ENCODE data around the gene ARVCF. TPM values are rescaled to one million over a fixed set of nuclear protein-coding genes. Genes with fewer than 3 reads are reported as not detected.

ARVCF gene
- polyA plus RNA-seq, 4 donors, result 2.2 to 17.9 (median 7.3) TPM

- Histone ChIP-seq H3K27ac (ENCODE audit: low read depth in 1 of 3, low read length in 2 of 3) (no peak overlapping the region), H3K36me3 (ENCODE audit: control insufficient read depth in 3 of 3, insufficient read depth in 2 of 3, low read depth in 1 of 3, low read length in 3 of 3) (peaks cover 0 to 23% (median 0%) of the 10 kb centered on the region in 3 donors), H3K27me3 (ENCODE audit: control insufficient read depth in 3 of 3, insufficient read depth in 3 of 3, low read length in 3 of 3) (peaks cover 0 to 3% (median 0%) of the 10 kb centered on the region in 3 donors), H3K4me3 (ENCODE audit: low read depth in 1 of 3, low read length in 3 of 3) (no peak overlapping the region), H3K4me1 (ENCODE audit: control insufficient read depth in 3 of 3, insufficient read depth in 2 of 3, low read depth in 1 of 3, low read length in 2 of 3) (peaks cover 0 to 15% (median 6%) of the 10 kb centered on the region in 3 donors), H3K9me3 (ENCODE audit: control insufficient read depth in 2 of 2, insufficient read depth in 1 of 2, low read depth in 1 of 2, low read length in 1 of 2) (no peaks in the 10 kb centered on the region)
- WGBS, 3 donors, result 81 to 86% (median 82%) methylated on average over 13 of the region's 13 CpGs
- FAIRE-seq, result no peak
- no peak for DNase-seq
These were observed 7.6 kb upstream of the ARVCF start for GRCh38 chr22:20024225-20024624.

GRCh38 chr22:20022978-20023613 is 6.5 kb upstream of the ARVCF start:
- H3K4me3 ChIP-seq (ENCODE audit: low read depth in 1 of 3, low read length in 3 of 3), result no peak overlapping the region
- H3K36me3 ChIP-seq (ENCODE audit: control insufficient read depth in 3 of 3, insufficient read depth in 2 of 3, low read depth in 1 of 3, low read length in 3 of 3), result peaks cover 0 to 23% (median 0%) of the 10 kb centered on the region in 3 donors
- no peak for FAIRE-seq
- 83 to 88% (median 86%) methylated on average over 10 of the region's 10 CpGs for WGBS, 3 donors
- peaks cover 0 to 15% (median 6%) of the 10 kb centered on the region in 3 donors for H3K4me1 ChIP-seq (ENCODE audit: control insufficient read depth in 3 of 3, insufficient read depth in 2 of 3, low read depth in 1 of 3, low read length in 2 of 3)
- no peaks in the 10 kb centered on the region for H3K9me3 ChIP-seq (ENCODE audit: control insufficient read depth in 2 of 2, insufficient read depth in 1 of 2, low read depth in 1 of 2, low read length in 1 of 2)
- no peak overlapping the region for H3K27ac ChIP-seq (ENCODE audit: low read depth in 1 of 3, low read length in 2 of 3)
- DNase-seq, result no peak
- peaks cover 0 to 9% (median 0%) of the 10 kb centered on the region in 3 donors for H3K27me3 ChIP-seq (ENCODE audit: control insufficient read depth in 3 of 3, insufficient read depth in 3 of 3, low read length in 3 of 3)

GRCh38 chr22:20022231-20022977 is 5.8 kb upstream of the ARVCF start:
- DNase-seq (no peak), FAIRE-seq (no peak)
- Histone ChIP-seq H3K4me3 (ENCODE audit: low read depth in 1 of 3, low read length in 3 of 3) (peak overlapping the region in 2 of 3 donors; percentile 66 to 99), H3K4me1 (ENCODE audit: control insufficient read depth in 3 of 3, insufficient read depth in 2 of 3, low read depth in 1 of 3, low read length in 2 of 3) (peaks cover 0 to 16% (median 6%) of the 10 kb centered on the region in 3 donors), H3K9me3 (ENCODE audit: control insufficient read depth in 2 of 2, insufficient read depth in 1 of 2, low read depth in 1 of 2, low read length in 1 of 2) (no peaks in the 10 kb centered on the region), H3K27me3 (ENCODE audit: control insufficient read depth in 3 of 3, insufficient read depth in 3 of 3, low read length in 3 of 3) (peaks cover 0 to 16% (median 0%) of the 10 kb centered on the region in 3 donors), H3K27ac (ENCODE audit: low read depth in 1 of 3, low read length in 2 of 3) (peak overlapping the region in 1 of 3 donors; percentile 85), H3K36me3 (ENCODE audit: control insufficient read depth in 3 of 3, insufficient read depth in 2 of 3, low read depth in 1 of 3, low read length in 3 of 3) (peaks cover 0 to 23% (median 0%) of the 10 kb centered on the region in 3 donors)
- 84 to 90% (median 89%) methylated on average over 11 of the region's 11 CpGs for WGBS, 3 donors

GRCh38 chr22:20021196-20022181 is 4.9 kb upstream of the ARVCF start:
- Histone ChIP-seq H3K4me1 (ENCODE audit: control insufficient read depth in 3 of 3, insufficient read depth in 2 of 3, low read depth in 1 of 3, low read length in 2 of 3) (peaks cover 0 to 22% (median 6%) of the 10 kb centered on the region in 3 donors), H3K36me3 (ENCODE audit: control insufficient read depth in 3 of 3, insufficient read depth in 2 of 3, low read depth in 1 of 3, low read length in 3 of 3) (peaks cover 0 to 20% (median 0%) of the 10 kb centered on the region in 3 donors), H3K9me3 (ENCODE audit: control insufficient read depth in 2 of 2, insufficient read depth in 1 of 2, low read depth in 1 of 2, low read length in 1 of 2) (no peaks in the 10 kb centered on the region), H3K27me3 (ENCODE audit: control insufficient read depth in 3 of 3, insufficient read depth in 3 of 3, low read length in 3 of 3) (peaks cover 0 to 21% (median 0%) of the 10 kb centered on the region in 3 donors), H3K4me3 (ENCODE audit: low read depth in 1 of 3, low read length in 3 of 3) (peak overlapping the region; percentile 66 to 99 (median 97)), H3K27ac (ENCODE audit: low read depth in 1 of 3, low read length in 2 of 3) (peak overlapping the region in 2 of 3 donors; percentile 25 to 85)
- peak in 1 of 2 donors; percentile 18 for DNase-seq
- FAIRE-seq, result no peak
- 2 to 4% (median 3%) methylated on average over 36 of the region's 36 CpGs for WGBS, 3 donors

- DNase-seq, result peak; percentile 92 to 97
- Histone ChIP-seq H3K4me1 (ENCODE audit: control insufficient read depth in 3 of 3, insufficient read depth in 2 of 3, low read depth in 1 of 3, low read length in 2 of 3) (peaks cover 0 to 22% (median 8%) of the 10 kb centered on the region in 3 donors), H3K36me3 (ENCODE audit: control insufficient read depth in 3 of 3, insufficient read depth in 2 of 3, low read depth in 1 of 3, low read length in 3 of 3) (peaks cover 0 to 16% (median 0%) of the 10 kb centered on the region in 3 donors), H3K27ac (ENCODE audit: low read depth in 1 of 3, low read length in 2 of 3) (peak within 1 kb of the TSS in 2 of 3 donors; percentile 38 to 89), H3K4me3 (ENCODE audit: low read depth in 1 of 3, low read length in 3 of 3) (peak within 1 kb of the TSS; percentile 66 to 99 (median 97)), H3K9me3 (ENCODE audit: control insufficient read depth in 2 of 2, insufficient read depth in 1 of 2, low read depth in 1 of 2, low read length in 1 of 2) (no peaks in the 10 kb centered on the region), H3K27me3 (ENCODE audit: control insufficient read depth in 3 of 3, insufficient read depth in 3 of 3, low read length in 3 of 3) (peaks cover 0 to 21% (median 0%) of the 10 kb centered on the region in 3 donors)
- 0 to 2% (median 1%) methylated on average over 37 to 61 of the region's 61 CpGs for WGBS, 3 donors
- no peak for FAIRE-seq
These were observed 4.0 kb upstream of the ARVCF start, which contains the start of gene TANGO2 for GRCh38 chr22:20020533-20021195. Gene TANGO2 (plus strand): TSS chr22:20021110. CDS start chr22:20036799, 15,689 bp downstream.

GRCh38 chr22:20019661-20020532 is 3.3 kb upstream of the ARVCF start:
- WGBS, 3 donors, result 66 to 76% (median 68%) methylated on average over 8 of the region's 8 CpGs
- no peak for DNase-seq

GRCh38 chr22:20018001-20018400 is 1.4 kb upstream of the ARVCF start:
- no peak for FAIRE-seq

More at GRCh38 chr22:20019661-20020532, 3.3 kb upstream of the ARVCF start:
- H3K4me1 ChIP-seq (ENCODE audit: control insufficient read depth in 3 of 3, insufficient read depth in 2 of 3, low read depth in 1 of 3, low read length in 2 of 3), result peaks cover 0 to 22% (median 9%) of the 10 kb centered on the region in 3 donors
- H3K9me3 ChIP-seq (ENCODE audit: control insufficient read depth in 2 of 2, insufficient read depth in 1 of 2, low read depth in 1 of 2, low read length in 1 of 2), result no peaks in the 10 kb centered on the region
- peaks cover 0 to 13% (median 0%) of the 10 kb centered on the region in 3 donors for H3K36me3 ChIP-seq (ENCODE audit: control insufficient read depth in 3 of 3, insufficient read depth in 2 of 3, low read depth in 1 of 3, low read length in 3 of 3)
- FAIRE-seq, result no peak
- H3K27ac ChIP-seq (ENCODE audit: low read depth in 1 of 3, low read length in 2 of 3), result peak overlapping the region in 1 of 3 donors; percentile 89
- H3K4me3 ChIP-seq (ENCODE audit: low read depth in 1 of 3, low read length in 3 of 3), result peak overlapping the region; percentile 46 to 65 (median 58)
- H3K27me3 ChIP-seq (ENCODE audit: control insufficient read depth in 3 of 3, insufficient read depth in 3 of 3, low read length in 3 of 3), result peaks cover 0 to 27% (median 0%) of the 10 kb centered on the region in 3 donors

More at GRCh38 chr22:20018001-20018400, 1.4 kb upstream of the ARVCF start:
- DNase-seq, result no peak
- H3K36me3 ChIP-seq (ENCODE audit: control insufficient read depth in 3 of 3, insufficient read depth in 2 of 3, low read depth in 1 of 3, low read length in 3 of 3), result peaks cover 0 to 2% (median 0%) of the 10 kb centered on the region in 3 donors
- peaks cover 0 to 27% (median 0%) of the 10 kb centered on the region in 3 donors for H3K27me3 ChIP-seq (ENCODE audit: control insufficient read depth in 3 of 3, insufficient read depth in 3 of 3, low read length in 3 of 3)
- H3K4me3 ChIP-seq (ENCODE audit: low read depth in 1 of 3, low read length in 3 of 3), result no peak overlapping the region
- 66 to 83% (median 76%) methylated on average over 5 of the region's 5 CpGs for WGBS, 3 donors
- peaks cover 0 to 25% (median 9%) of the 10 kb centered on the region in 3 donors for H3K4me1 ChIP-seq (ENCODE audit: control insufficient read depth in 3 of 3, insufficient read depth in 2 of 3, low read depth in 1 of 3, low read length in 2 of 3)
- no peaks in the 10 kb centered on the region for H3K9me3 ChIP-seq (ENCODE audit: control insufficient read depth in 2 of 2, insufficient read depth in 1 of 2, low read depth in 1 of 2, low read length in 1 of 2)
- H3K27ac ChIP-seq (ENCODE audit: low read depth in 1 of 3, low read length in 2 of 3), result no peak overlapping the region
